ENCODE data around the gene ABCB4.

Gene ABCB4

DNA sequence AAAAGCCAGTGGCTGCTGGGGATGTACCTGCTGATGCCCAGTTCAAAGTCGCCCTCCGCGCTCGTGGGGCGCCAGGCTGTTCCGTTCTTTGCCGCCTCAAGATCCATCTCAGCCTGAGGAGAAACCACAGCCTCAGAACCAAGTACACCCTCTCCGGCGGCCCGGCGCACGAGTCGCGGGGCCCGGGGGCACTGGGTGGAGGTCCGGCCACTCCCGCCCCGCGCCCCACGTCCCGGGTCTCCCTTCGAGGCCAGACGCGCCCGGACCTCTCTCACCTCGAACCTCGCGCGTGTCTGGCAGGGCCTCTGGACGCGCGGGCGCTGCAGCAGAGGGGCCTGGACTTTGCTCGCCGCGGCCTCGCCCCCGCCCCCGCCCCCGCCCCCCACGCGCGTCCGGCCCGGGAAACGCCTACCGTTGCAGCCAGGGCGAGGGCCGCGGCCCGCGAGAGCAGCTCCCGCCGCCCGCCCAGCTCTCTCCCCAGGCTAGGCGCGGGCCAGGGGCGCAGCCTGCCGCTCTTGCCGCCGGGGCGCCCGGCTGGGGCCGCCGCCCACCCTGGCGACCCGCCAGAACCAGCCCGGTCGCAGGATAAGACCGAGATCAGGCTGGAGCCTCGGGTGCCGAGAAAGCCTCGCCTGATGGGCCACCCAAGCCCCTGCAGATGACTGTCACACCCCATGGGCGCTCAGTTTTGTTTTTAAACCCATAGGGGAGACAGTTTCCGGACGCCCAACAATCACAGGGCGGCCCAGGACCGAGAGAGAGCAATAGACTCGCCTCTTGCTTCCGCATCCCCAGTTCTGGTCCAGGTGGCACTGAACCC lies at the start of gene ABCB4:
ABCB4 (minus strand) TSS at position 322 of the 820 bp plus-strand sequence; CDS start at position 107, 215 bp downstream.
- no peak for DNase-seq

DNA sequence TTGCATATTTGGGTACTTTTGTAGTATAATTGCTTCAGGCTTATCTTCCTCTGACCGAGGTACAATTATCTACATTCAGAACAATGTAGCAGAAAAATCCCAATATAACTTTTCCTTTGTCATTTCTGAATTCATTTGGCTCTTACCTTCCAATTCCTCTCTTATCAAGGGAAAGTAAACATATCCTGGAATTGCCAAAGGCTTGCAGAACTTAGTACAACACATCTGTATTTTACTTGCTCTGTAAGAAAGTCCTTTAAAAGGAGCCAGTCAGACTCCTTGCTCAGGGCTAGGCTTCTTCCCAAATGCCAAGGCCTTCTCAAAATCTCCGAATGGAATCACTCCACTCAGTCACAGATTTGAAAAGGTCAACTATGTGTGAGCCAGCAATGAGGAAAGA lies 43.3 kb upstream of the ABCB4 start:
- DNase-seq: no peak

DNA sequence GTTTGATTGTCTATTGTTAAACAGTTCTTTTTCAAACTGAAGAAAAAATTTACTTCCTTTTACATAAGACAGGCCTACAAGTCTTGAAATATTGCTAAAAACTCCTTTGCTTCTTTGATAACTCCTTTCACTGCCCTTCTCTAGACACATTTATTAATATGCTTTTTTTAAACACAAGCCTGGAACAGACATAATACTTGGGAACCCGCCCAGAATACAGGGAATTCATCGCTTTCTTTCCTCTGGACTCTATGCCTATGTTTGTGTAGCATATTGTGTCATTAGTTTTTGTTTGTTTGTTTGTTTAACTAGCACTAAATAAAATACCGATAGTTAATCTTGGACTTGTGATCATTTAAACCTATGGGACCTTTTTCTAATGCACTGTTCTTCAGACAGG lies 42.4 kb upstream of the ABCB4 start:
- DNase-seq: no peak

DNA sequence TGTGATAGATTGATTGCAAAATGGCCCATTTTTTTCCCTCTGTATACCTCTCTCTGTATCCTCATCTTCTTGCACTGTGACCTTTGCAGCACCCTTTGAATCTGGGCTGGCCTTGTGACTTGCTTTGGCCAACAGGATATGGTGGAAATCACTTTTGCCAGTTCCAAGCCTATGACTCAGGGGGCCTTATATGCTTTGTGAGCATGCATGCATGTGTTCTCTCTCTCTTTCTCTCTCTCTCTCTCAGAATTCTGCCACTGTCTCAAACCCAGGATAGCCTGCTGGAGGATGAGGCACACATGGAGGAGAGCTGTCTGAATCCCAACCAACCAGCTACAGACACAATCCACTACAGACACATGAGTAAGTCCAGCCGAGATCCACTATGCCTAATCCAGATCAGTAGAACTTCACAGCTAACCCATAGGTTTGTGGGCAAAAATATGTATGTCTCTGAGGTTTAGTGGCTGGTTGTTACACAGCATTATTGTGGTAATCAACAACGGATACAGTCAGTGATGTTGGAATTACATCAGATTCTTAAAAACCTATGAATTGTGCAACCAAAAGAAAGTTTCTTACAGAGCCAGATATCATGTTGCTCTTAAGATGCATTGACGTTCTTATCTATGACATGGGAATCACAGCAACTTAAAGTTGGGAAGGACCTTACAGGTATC lies 41.8 kb upstream of the ABCB4 start:
- no peak for DNase-seq

DNA sequence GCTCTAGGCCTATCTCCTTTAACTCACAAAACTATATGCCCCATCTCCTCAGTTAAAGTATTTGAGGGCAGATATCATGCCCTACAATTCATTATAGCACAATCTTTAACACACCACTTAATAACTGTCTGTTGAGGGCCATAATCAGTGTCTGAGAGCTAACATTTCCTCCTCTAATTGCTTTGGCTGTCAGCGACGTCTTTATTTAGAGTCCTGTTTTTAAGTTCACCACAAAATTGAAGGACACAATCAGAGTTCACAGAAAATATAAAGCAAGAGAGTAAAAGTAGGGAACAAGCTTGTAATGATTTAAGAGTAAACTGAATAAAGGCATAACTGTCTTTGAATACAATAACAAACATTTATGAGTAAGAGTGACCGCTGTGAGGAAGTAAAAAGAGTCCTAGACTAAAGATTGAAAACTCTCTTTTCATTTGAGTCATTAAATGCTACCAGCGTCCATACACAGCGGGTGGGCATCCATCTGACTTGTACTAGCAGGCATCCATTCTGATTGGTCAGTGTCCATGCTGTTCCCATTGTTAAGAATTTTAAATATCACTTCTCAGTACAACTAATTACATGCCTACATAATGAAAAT lies 38.4 kb upstream of the ABCB4 start:
- DNase-seq: no peak

DNA sequence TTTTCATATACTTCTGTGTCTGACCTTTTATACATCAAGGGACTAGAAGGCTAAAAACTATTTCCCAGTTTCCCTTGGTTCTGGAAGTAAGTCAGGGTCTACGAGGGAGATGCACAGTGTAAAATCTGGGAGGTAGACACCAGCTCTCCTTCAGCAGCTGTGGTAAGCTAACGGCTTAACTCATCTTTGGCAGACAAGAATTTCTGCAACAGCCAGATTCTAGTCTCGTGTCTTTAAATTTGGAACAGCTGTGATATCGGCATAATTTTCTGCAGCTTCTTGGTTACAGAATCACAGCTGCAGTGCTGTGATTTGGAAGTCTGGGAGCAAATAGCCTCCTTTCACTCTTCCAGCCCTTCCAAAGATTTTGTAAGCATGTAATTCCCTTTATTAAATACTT lies 37.4 kb upstream of the ABCB4 start:
- DNase-seq: no peak

- DNase-seq: no peak
Observed at GRCh38 chr7:87511510-87511909, 36.0 kb upstream of the ABCB4 start.

GRCh38 chr7:87510411-87510875 lies 35.0 kb upstream of the ABCB4 start:
- DNase-seq: no peak

GRCh38 chr7:87507446-87507845 lies 32.0 kb upstream of the ABCB4 start:
- no peak for DNase-seq

DNA sequence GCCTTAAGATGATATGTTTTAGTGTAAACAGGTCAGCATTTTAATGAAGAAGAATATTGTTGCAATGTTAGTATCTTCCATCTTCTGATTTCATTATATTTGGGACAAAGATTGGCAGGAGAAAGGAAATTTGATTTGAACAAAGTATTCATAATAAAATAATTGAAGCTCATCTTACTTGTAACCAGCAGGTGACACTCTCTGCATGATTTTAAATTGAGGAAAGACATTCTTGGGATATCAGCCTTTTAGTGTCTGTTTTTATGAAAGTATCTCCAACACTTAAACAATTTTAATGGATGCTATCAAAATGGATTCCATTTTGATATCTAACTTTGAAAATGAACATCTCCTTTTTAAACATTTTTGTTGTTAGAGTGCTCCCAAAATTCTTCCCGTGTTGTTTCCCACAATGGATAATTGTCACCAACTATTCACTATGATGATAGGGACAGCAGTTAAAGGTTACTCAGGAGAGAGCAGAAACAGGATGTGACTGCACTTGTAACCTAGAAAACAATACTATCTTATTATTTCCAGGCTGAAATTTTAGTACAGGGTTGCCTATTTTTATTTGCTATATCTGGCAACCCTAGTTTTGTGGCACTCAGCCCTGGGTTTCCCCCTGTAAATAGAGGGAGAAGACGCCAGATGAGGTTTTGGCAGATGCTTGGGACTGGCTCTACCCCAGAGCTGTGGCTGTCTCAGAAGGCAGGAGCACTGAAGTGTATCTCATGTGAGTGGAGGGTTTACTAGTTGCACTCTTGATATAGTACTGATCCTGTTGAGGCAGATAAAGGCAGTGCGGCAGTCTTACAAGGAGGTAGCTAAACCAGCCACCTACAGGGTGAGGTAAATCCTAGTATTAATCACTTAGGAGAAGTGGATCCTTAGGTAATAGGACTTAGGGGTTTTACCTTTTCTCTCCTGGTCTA lies 31.0 kb upstream of the ABCB4 start:
- no peak for DNase-seq

- DNase-seq: no peak
Observed at GRCh38 chr7:87505557-87506245, 30.2 kb upstream of the ABCB4 start.

DNA sequence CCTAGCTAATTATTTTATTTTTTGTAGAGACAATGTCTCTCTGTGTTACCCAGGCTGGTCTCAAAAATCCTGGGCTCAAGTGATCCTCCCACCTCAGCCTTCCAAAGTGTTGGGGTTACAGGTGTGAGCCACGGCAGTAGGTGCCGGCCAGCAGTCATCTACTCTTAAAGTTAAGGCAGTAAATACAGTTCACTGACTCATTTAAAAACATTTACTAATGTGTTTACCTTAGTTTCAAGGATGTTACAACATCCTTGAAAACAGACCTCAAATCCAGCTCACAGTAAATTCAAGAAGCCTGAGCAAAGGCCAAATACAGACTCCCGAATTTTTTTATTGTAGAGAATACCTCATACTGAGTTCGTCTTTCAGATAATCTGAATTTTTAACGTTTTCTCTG lies 29.6 kb upstream of the ABCB4 start:
- no peak for DNase-seq

- DNase-seq: no peak
Observed at GRCh38 chr7:87499494-87499893, 24.0 kb upstream of the ABCB4 start.

DNA sequence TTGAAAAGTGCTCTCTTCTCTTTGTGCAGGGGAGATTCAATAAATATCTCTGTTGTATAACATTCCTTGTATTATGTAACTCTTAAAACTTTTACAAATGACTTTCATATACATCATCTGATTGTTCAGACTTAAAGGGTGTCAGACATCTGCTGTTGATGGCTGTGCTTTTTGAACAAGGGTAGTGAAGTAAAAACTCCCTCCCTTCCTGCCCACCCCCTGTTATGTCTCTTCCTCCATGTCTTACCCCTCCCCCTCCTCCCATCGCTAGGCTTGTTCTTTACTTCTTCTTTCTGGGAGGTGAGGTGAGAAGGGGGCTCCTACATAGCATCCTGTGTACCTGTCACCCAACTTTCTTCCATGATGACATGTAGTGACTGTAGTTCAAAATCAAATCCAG lies 23.4 kb upstream of the ABCB4 start:
- no peak for DNase-seq

DNA sequence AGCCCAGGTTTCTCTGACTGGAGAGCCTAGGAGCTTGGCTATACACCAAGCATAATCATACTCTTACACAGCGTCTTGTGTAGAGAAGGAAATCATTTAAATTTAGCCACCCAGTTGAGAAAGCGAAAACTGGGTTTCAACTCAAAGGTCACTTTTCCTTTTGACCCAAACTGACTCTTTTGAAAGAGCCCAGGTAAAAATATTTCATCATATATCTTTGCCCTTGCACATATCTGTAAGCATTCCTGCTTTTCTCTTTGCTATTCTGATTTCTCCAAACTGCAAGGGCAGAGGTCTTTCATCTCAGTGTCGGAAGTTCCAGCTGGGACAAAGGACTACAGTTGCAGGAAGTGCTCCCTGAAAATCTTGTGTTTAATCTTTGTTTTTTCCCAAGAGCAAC lies 22.0 kb upstream of the ABCB4 start:
- no peak for DNase-seq

DNA sequence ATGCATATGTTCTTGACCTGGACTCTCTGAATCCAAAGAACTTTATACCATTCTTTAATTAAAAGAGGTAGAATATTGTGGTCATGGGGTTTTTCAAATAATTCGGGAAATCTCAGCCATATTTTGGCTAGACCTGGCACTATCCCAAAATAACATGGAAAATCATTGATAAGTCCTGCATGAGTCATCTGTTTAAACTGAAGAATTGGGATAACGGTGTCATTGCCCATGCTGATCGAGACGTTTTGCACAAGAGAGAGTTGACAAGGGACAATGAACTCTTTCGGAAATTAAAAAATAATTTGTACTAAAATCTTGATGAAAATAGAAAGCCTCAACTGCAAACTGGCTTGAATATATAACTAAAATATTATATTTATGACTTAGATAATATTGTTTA lies 19.9 kb upstream of the ABCB4 start:
- no peak for DNase-seq

- DNase-seq: no peak
Observed at GRCh38 chr7:87494454-87494853, 19.0 kb upstream of the ABCB4 start.

DNA sequence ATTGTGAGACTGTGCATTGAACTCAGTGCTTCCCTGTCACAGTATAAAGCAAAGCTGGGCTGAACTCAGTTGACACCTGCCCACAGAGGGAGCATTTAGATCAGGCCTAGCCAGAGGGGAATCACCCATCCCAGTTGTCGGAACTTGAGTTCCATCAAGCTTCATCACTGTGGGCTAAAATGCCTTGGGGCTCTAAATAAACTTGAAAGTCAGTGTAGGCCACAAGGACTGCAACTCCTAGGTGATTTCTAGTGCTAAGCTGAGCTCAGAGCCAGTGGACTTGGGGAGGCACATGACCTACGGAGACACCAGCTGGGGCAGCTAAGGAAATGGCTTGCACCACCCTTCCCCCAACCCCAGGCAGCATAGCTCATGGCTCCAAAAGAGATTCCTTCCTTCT lies 7.7 kb upstream of the ABCB4 start:
- DNase-seq: no peak

- no peak for DNase-seq
Observed at GRCh38 chr7:87482115-87482514, 6.6 kb upstream of the ABCB4 start.

DNA sequence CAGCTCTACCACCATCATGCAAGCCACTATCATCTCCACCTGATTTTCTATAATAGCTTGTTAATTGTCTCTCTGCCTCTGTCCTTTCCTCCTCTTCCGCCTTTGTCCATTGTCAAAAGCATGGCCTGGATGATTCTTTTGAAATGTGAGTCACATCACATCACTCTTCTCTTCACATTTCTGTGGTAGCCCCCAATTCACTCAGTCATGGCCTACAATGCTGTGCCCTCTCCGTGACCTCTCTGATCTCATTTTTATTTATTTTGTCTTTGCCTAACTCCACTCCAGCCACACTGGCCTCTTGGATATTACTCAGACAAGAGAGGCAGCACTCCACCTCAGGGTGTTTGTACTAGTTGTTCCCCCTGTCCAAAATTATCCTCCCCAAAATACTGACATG lies 4.9 kb upstream of the ABCB4 start:
- no peak for DNase-seq

- DNase-seq: no peak
Observed at GRCh38 chr7:87479951-87480350, 4.5 kb upstream of the ABCB4 start.

GRCh38 chr7:87476179-87476557 lies 688 bp upstream of the ABCB4 start:
- DNase-seq: no peak

All from CD4-positive, alpha-beta T cell treated with Interleukin-6 for 4 hours (primary cell).